Measurements from ENCODE around the gene PIAS3.

GRCh38 chr1:145891143-145891542, 32.3 kb upstream of the PIAS3 start:
- TF ChIP-seq, protein P1, sequence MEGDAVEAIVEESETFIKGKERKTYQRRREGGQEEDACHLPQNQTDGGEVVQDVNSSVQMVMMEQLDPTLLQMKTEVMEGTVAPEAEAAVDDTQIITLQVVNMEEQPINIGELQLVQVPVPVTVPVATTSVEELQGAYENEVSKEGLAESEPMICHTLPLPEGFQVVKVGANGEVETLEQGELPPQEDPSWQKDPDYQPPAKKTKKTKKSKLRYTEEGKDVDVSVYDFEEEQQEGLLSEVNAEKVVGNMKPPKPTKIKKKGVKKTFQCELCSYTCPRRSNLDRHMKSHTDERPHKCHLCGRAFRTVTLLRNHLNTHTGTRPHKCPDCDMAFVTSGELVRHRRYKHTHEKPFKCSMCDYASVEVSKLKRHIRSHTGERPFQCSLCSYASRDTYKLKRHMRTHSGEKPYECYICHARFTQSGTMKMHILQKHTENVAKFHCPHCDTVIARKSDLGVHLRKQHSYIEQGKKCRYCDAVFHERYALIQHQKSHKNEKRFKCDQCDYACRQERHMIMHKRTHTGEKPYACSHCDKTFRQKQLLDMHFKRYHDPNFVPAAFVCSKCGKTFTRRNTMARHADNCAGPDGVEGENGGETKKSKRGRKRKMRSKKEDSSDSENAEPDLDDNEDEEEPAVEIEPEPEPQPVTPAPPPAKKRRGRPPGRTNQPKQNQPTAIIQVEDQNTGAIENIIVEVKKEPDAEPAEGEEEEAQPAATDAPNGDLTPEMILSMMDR (IDR thresholded peaks at IDR 0.05; ENCODE audit: low read depth, low read length, missing input control) = no peak
- TF ChIP-seq SP1 (IDR thresholded peaks at IDR 0.05) = no peak
